Neutrophil (primary cell): ENCODE results near the gene RFXANK.

Experiments
- H3K27ac ChIP-seq: fragments of 200-600 bp; sonication (generic); 2 replicates; pipeline ENCODE4 v1.5.1; 2016; ENCODE audit warnings: mild to moderate bottlenecking, moderate library complexity
- H3K27me3 ChIP-seq: fragments of 200-600 bp; sonication (generic); 2 replicates; pipeline ENCODE4 v1.6.0; 2016; ENCODE audit warnings: mild to moderate bottlenecking
- H3K36me3 ChIP-seq: fragments of 200-600 bp; sonication (generic); 2 replicates; pipeline ENCODE4 v1.5.1; 2017
- H3K4me1 ChIP-seq, 2 experiments: fragments of 200-600 bp in 1 of 2; sonication (generic) in 1 of 2; 1 replicate in 1 of 2; 2 replicates in 1 of 2; pipeline versions ENCODE4 v1.5.1 to v1.6.1; 2013 to 2016; ENCODE audit warnings: low read depth in 1 of 2, low read length in 1 of 2, mild to moderate bottlenecking in 1 of 2, moderate library complexity in 1 of 2; ENCODE audit not compliant: control insufficient read depth in 1 of 2, insufficient read depth in 1 of 2
- H3K4me3 ChIP-seq, 2 experiments: fragments of 200-600 bp in 1 of 2; sonication (generic) in 1 of 2; 1 replicate in 1 of 2; 2 replicates in 1 of 2; pipeline ENCODE4 v1.5.1; 2013 to 2016; ENCODE audit warnings: low read depth in 1 of 2, low read length in 1 of 2, mild to moderate bottlenecking in 1 of 2, moderate library complexity in 1 of 2
- H3K9me3 ChIP-seq: fragments of 200-600 bp; sonication (generic); 2 replicates; pipeline ENCODE4 v1.5.1; 2016
- TF ChIP-seq, protein P1 (sequence below): fragments of 200-600 bp; sonication (generic); IDR thresholded peaks from 2 replicates; pipeline ENCODE4 v1.5.1; 2016; ENCODE audit warnings: antibody characterized with exemption

RFXANK gene

GRCh38 chr19:19229701-19230100 lies 37.6 kb downstream of the RFXANK start:
- H3K27me3 ChIP-seq = peaks cover 46% of the 10 kb centered on the region

DNA sequence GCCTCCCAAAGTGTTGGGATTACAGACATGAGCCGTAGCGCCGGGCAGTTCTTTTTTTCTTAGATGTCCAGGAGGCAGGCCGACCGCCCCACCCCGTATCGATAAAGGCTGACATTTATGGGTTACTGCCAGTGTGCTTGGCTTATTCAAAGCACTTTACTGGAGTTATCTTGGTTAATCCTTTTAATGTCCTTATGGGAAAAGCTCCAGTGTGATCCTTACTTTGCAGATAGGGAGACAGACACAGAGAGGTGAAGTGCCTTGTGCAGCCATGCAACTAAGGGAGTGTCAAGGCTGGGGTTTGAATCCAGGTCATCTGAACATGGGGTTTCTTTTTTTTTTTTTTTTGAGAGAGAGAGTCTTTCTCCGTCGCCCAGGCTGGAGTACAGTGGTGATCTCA lies 38.9 kb downstream of the RFXANK start:
- TF ChIP-seq, protein P1, sequence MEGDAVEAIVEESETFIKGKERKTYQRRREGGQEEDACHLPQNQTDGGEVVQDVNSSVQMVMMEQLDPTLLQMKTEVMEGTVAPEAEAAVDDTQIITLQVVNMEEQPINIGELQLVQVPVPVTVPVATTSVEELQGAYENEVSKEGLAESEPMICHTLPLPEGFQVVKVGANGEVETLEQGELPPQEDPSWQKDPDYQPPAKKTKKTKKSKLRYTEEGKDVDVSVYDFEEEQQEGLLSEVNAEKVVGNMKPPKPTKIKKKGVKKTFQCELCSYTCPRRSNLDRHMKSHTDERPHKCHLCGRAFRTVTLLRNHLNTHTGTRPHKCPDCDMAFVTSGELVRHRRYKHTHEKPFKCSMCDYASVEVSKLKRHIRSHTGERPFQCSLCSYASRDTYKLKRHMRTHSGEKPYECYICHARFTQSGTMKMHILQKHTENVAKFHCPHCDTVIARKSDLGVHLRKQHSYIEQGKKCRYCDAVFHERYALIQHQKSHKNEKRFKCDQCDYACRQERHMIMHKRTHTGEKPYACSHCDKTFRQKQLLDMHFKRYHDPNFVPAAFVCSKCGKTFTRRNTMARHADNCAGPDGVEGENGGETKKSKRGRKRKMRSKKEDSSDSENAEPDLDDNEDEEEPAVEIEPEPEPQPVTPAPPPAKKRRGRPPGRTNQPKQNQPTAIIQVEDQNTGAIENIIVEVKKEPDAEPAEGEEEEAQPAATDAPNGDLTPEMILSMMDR = no peak
- Histone ChIP-seq H3K4me3 (no peak overlapping the region), H3K27me3 (peaks cover 33% of the 10 kb centered on the region), H3K27ac (no peak overlapping the region), H3K4me1 (no peaks in the 10 kb centered on the region), H3K9me3 (no peaks in the 10 kb centered on the region), H3K36me3 (no peaks in the 10 kb centered on the region)

More at GRCh38 chr19:19229701-19230100, 37.6 kb downstream of the RFXANK start:
- peaks cover 9% of the 10 kb centered on the region in 2 experiments for H3K4me1 ChIP-seq
- no peak overlapping the region for H3K4me3 ChIP-seq
- H3K9me3 ChIP-seq = no peaks in the 10 kb centered on the region
- H3K27ac ChIP-seq = no peak overlapping the region
- TF ChIP-seq, protein P1 = no peak
- H3K36me3 ChIP-seq = no peaks in the 10 kb centered on the region

- Histone ChIP-seq H3K4me3 (no peak overlapping the region), H3K9me3 (no peaks in the 10 kb centered on the region)
- TF ChIP-seq, protein P1 = no peak
Observed at GRCh38 chr19:19232261-19232721, 40.2 kb downstream of the RFXANK start.

DNA sequence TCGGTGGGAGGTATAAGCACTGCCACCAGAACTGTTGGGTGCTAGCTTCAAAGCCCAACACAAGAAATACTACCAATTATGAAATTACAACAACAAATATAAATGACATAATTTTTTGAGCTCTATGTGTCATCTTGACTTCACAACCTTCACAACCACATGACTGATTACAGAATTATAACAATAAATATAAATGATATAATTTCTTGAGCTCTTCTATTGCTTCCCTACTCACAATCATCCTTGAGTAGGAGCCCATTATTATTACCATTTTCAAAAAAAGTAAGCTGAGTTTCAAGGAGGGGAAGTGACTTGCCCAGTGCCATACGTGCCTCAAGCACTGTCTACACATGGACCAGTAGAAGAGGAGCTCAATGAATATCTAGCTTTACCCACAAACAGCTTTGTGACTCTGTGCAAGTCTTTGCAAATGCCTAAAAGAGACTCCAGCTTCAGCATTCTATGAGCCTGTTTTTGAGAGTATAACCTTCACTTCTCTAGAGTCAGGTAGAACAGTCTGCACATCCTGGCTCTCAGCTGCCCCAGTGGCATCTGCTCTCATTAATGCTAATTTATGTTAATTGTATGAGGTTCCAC lies 42.3 kb downstream of the RFXANK start:
- TF ChIP-seq, protein P1 = no peak
- Histone ChIP-seq H3K9me3 (no peaks in the 10 kb centered on the region), H3K4me3 (no peak overlapping the region), H3K27me3 (peaks cover 6% of the 10 kb centered on the region), H3K4me1 (no peaks in the 10 kb centered on the region), H3K27ac (no peak overlapping the region), H3K36me3 (no peaks in the 10 kb centered on the region)

More at GRCh38 chr19:19232261-19232721, 40.2 kb downstream of the RFXANK start:
- H3K27ac ChIP-seq = no peak overlapping the region
- H3K27me3 ChIP-seq = peaks cover 21% of the 10 kb centered on the region
- no peaks in the 10 kb centered on the region for H3K4me1 ChIP-seq
- H3K36me3 ChIP-seq = no peaks in the 10 kb centered on the region

GRCh38 chr19:19236173-19236572 lies 44.1 kb downstream of the RFXANK start:
- no peaks in the 10 kb centered on the region for H3K36me3 ChIP-seq
- H3K27me3 ChIP-seq = peaks cover 4% of the 10 kb centered on the region
- H3K4me1 ChIP-seq = no peaks in the 10 kb centered on the region
- TF ChIP-seq, protein P1 = no peak
- no peaks in the 10 kb centered on the region for H3K9me3 ChIP-seq
- no peak overlapping the region for H3K4me3 ChIP-seq
- H3K27ac ChIP-seq = no peak overlapping the region
